Mucosa of rectum (tissue), 2 donors: ENCODE measurements around the gene MRPL36.

ENCODE experiments used
- H3K27ac ChIP-seq, 2 donors: one replicate each; pipeline ENCODE4 v1.7.0; 2013; ENCODE audit warnings: inconsistent platforms in 2 of 2, low read depth in 2 of 2, low read length in 2 of 2
- H3K27me3 ChIP-seq, 2 donors: one replicate each; pipeline ENCODE4 v1.7.0; 2013; ENCODE audit warnings: low read length in 2 of 2; ENCODE audit not compliant: control insufficient read depth in 2 of 2, insufficient read depth in 2 of 2
- H3K36me3 ChIP-seq, 2 donors: one replicate each; pipeline ENCODE4 v1.7.0; 2013; ENCODE audit warnings: low read length in 2 of 2; ENCODE audit not compliant: control insufficient read depth in 2 of 2, insufficient read depth in 2 of 2
- H3K4me1 ChIP-seq, 2 donors: one replicate each; pipeline ENCODE4 v1.7.0; 2013; ENCODE audit warnings: low read length in 2 of 2, mild to moderate bottlenecking in 1 of 2; ENCODE audit not compliant: control insufficient read depth in 2 of 2, insufficient read depth in 2 of 2
- H3K4me3 ChIP-seq, 2 donors: one replicate each; pipeline ENCODE4 v1.7.0; 2013; ENCODE audit warnings: low read length in 2 of 2
- H3K9ac ChIP-seq, 2 donors: one replicate each; pipeline ENCODE4 v1.7.0; 2013; ENCODE audit warnings: low read length in 2 of 2, low read depth in 1 of 2, mild to moderate bottlenecking in 1 of 2
- H3K9me3 ChIP-seq, 2 donors: one replicate each; pipeline ENCODE4 v1.7.0; 2013; ENCODE audit warnings: low read length in 2 of 2; ENCODE audit not compliant: control insufficient read depth in 2 of 2
- donor health status: healthy.
- donor health status: Normal muscosa, but diverticular disease.

MRPL36 gene

GRCh38 chr5:1782385-1783215 is 17.0 kb downstream of the MRPL36 start:
- no peaks in the 10 kb centered on the region for H3K9me3 ChIP-seq
- H3K27ac ChIP-seq = no peak overlapping the region
- H3K4me1 ChIP-seq = no peaks in the 10 kb centered on the region
- no peak overlapping the region for H3K4me3 ChIP-seq
- peaks cover 0 to 2% of the 10 kb centered on the region in 2 donors for H3K27me3 ChIP-seq
- H3K9ac ChIP-seq = no peak overlapping the region
- H3K36me3 ChIP-seq = no peaks in the 10 kb centered on the region

- Histone ChIP-seq H3K9me3 (no peaks in the 10 kb centered on the region), H3K27ac (no peak overlapping the region), H3K36me3 (no peaks in the 10 kb centered on the region), H3K4me3 (no peak overlapping the region), H3K27me3 (peaks cover 0 to 2% of the 10 kb centered on the region in 2 donors), H3K9ac (no peak overlapping the region), H3K4me1 (no peaks in the 10 kb centered on the region)
Measured at GRCh38 chr5:1781726-1782384, 17.8 kb downstream of the MRPL36 start.

GRCh38 chr5:1781107-1781506 is 18.5 kb downstream of the MRPL36 start:
- Histone ChIP-seq H3K36me3 (no peaks in the 10 kb centered on the region), H3K27me3 (peaks cover 0 to 2% of the 10 kb centered on the region in 2 donors), H3K4me1 (no peaks in the 10 kb centered on the region), H3K9ac (no peak overlapping the region), H3K4me3 (no peak overlapping the region), H3K27ac (no peak overlapping the region), H3K9me3 (no peaks in the 10 kb centered on the region)

- peaks cover 0 to 2% of the 10 kb centered on the region in 2 donors for H3K27me3 ChIP-seq
- no peak overlapping the region for H3K9ac ChIP-seq
- H3K9me3 ChIP-seq = no peaks in the 10 kb centered on the region
- no peak overlapping the region for H3K4me3 ChIP-seq
- H3K36me3 ChIP-seq = no peaks in the 10 kb centered on the region
- H3K4me1 ChIP-seq = no peaks in the 10 kb centered on the region
- H3K27ac ChIP-seq = no peak overlapping the region
Measured at GRCh38 chr5:1780614-1780930, 19.1 kb downstream of the MRPL36 start.

- H3K9me3 ChIP-seq = no peaks in the 10 kb centered on the region
- peaks cover 0 to 2% of the 10 kb centered on the region in 2 donors for H3K27me3 ChIP-seq
- H3K4me1 ChIP-seq = no peaks in the 10 kb centered on the region
- H3K27ac ChIP-seq = no peak overlapping the region
- no peaks in the 10 kb centered on the region for H3K36me3 ChIP-seq
- H3K9ac ChIP-seq = no peak overlapping the region
- no peak overlapping the region for H3K4me3 ChIP-seq
Measured at GRCh38 chr5:1779782-1780613, 19.6 kb downstream of the MRPL36 start.

GRCh38 chr5:1779021-1779680 is 20.5 kb downstream of the MRPL36 start:
- Histone ChIP-seq H3K9ac (no peak overlapping the region), H3K4me1 (no peaks in the 10 kb centered on the region), H3K9me3 (no peaks in the 10 kb centered on the region), H3K27me3 (no peaks in the 10 kb centered on the region), H3K36me3 (no peaks in the 10 kb centered on the region), H3K4me3 (no peak overlapping the region), H3K27ac (no peak overlapping the region)

- no peaks in the 10 kb centered on the region for H3K4me1 ChIP-seq
- H3K9me3 ChIP-seq = no peaks in the 10 kb centered on the region
- H3K9ac ChIP-seq = no peak overlapping the region
- H3K4me3 ChIP-seq = no peak overlapping the region
- no peak overlapping the region for H3K27ac ChIP-seq
- H3K36me3 ChIP-seq = no peaks in the 10 kb centered on the region
- H3K27me3 ChIP-seq = no peaks in the 10 kb centered on the region
Measured at GRCh38 chr5:1778138-1779020, 21.3 kb downstream of the MRPL36 start.

- Histone ChIP-seq H3K27ac (no peak overlapping the region), H3K36me3 (no peaks in the 10 kb centered on the region), H3K27me3 (no peaks in the 10 kb centered on the region), H3K4me1 (no peaks in the 10 kb centered on the region), H3K9me3 (no peaks in the 10 kb centered on the region), H3K4me3 (no peak overlapping the region), H3K9ac (no peak overlapping the region)
Measured at GRCh38 chr5:1777281-1778137, 22.1 kb downstream of the MRPL36 start.

- H3K4me3 ChIP-seq = no peak overlapping the region
- no peaks in the 10 kb centered on the region for H3K4me1 ChIP-seq
- H3K9me3 ChIP-seq = no peaks in the 10 kb centered on the region
- H3K27me3 ChIP-seq = no peaks in the 10 kb centered on the region
- H3K9ac ChIP-seq = no peak overlapping the region
- H3K36me3 ChIP-seq = no peaks in the 10 kb centered on the region
- H3K27ac ChIP-seq = no peak overlapping the region
Measured at GRCh38 chr5:1776831-1777230, 22.8 kb downstream of the MRPL36 start.
